Measurements from ENCODE around the gene OSCP1. TPM values are rescaled to one million over a fixed set of nuclear protein-coding genes. Genes with fewer than 3 reads are reported as not detected.

The OSCP1 gene
- total RNA-seq, 1 donor from 2014 or later = 6.2 TPM

GRCh38 chr1:36433102-36433501 is 17.1 kb downstream of the OSCP1 start:
- no peaks in the 10 kb centered on the region for H3K27me3 Mint-ChIP-seq (ENCODE audit: low read depth)
- H3K9me3 Mint-ChIP-seq (ENCODE audit: low read depth) = no peaks in the 10 kb centered on the region
- H3K4me1 Mint-ChIP-seq (ENCODE audit: low read depth) = peaks cover 11% of the 10 kb centered on the region
- H3K27ac Mint-ChIP-seq (ENCODE audit: unreplicated experiment) = peak overlapping the region; percentile 23
- H3K4me3 Mint-ChIP-seq (ENCODE audit: unreplicated experiment) = no peak overlapping the region
- TF ChIP-seq CTCF (IDR thresholded peaks at IDR 0.05) = no peak
- no peak for DNase-seq (ENCODE audit: low spot score)
- H3K36me3 Mint-ChIP-seq (ENCODE audit: low read depth) = peaks cover 11% of the 10 kb centered on the region

- no peak overlapping the region for H3K4me3 Mint-ChIP-seq (ENCODE audit: unreplicated experiment)
- H3K27ac Mint-ChIP-seq (ENCODE audit: unreplicated experiment) = no peak overlapping the region
- H3K36me3 Mint-ChIP-seq (ENCODE audit: low read depth) = peaks cover 11% of the 10 kb centered on the region
- no peak for DNase-seq (ENCODE audit: low spot score)
- H3K9me3 Mint-ChIP-seq (ENCODE audit: low read depth) = no peaks in the 10 kb centered on the region
- H3K27me3 Mint-ChIP-seq (ENCODE audit: low read depth) = no peaks in the 10 kb centered on the region
- peaks cover 11% of the 10 kb centered on the region for H3K4me1 Mint-ChIP-seq (ENCODE audit: low read depth)
- no peak for TF ChIP-seq CTCF (IDR thresholded peaks at IDR 0.05)
Observed at GRCh38 chr1:36432616-36433015, 17.6 kb downstream of the OSCP1 start.

GRCh38 chr1:36425791-36426190 is 24.5 kb downstream of the OSCP1 start:
- no peak for DNase-seq (ENCODE audit: low spot score)
- H3K4me1 Mint-ChIP-seq (ENCODE audit: low read depth) = peaks cover 3% of the 10 kb centered on the region
- H3K27ac Mint-ChIP-seq (ENCODE audit: unreplicated experiment) = no peak overlapping the region
- H3K9me3 Mint-ChIP-seq (ENCODE audit: low read depth) = no peaks in the 10 kb centered on the region
- TF ChIP-seq CTCF (IDR thresholded peaks at IDR 0.05) = no peak
- H3K4me3 Mint-ChIP-seq (ENCODE audit: unreplicated experiment) = no peak overlapping the region
- H3K27me3 Mint-ChIP-seq (ENCODE audit: low read depth) = no peaks in the 10 kb centered on the region
- H3K36me3 Mint-ChIP-seq (ENCODE audit: low read depth) = peaks cover 6% of the 10 kb centered on the region

GRCh38 chr1:36421649-36422048 is 28.6 kb downstream of the OSCP1 start:
- H3K27me3 Mint-ChIP-seq (ENCODE audit: low read depth) = no peaks in the 10 kb centered on the region
- no peak overlapping the region for H3K27ac Mint-ChIP-seq (ENCODE audit: unreplicated experiment)
- no peak overlapping the region for H3K4me3 Mint-ChIP-seq (ENCODE audit: unreplicated experiment)
- peaks cover 4% of the 10 kb centered on the region for H3K36me3 Mint-ChIP-seq (ENCODE audit: low read depth)
- peaks cover 13% of the 10 kb centered on the region for H3K4me1 Mint-ChIP-seq (ENCODE audit: low read depth)
- no peaks in the 10 kb centered on the region for H3K9me3 Mint-ChIP-seq (ENCODE audit: low read depth)
- TF ChIP-seq CTCF (IDR thresholded peaks at IDR 0.05) = no peak
- DNase-seq (ENCODE audit: low spot score) = no peak

GRCh38 chr1:36420836-36421317 is 29.4 kb downstream of the OSCP1 start:
- H3K27me3 Mint-ChIP-seq (ENCODE audit: low read depth) = no peaks in the 10 kb centered on the region
- no peaks in the 10 kb centered on the region for H3K9me3 Mint-ChIP-seq (ENCODE audit: low read depth)
- H3K4me1 Mint-ChIP-seq (ENCODE audit: low read depth) = peaks cover 13% of the 10 kb centered on the region
- no peak for DNase-seq (ENCODE audit: low spot score)
- H3K36me3 Mint-ChIP-seq (ENCODE audit: low read depth) = peaks cover 4% of the 10 kb centered on the region
- peak overlapping the region; percentile 59 for H3K27ac Mint-ChIP-seq (ENCODE audit: unreplicated experiment)
- H3K4me3 Mint-ChIP-seq (ENCODE audit: unreplicated experiment) = no peak overlapping the region
- TF ChIP-seq CTCF (IDR thresholded peaks at IDR 0.05) = peak; percentile 89
